SK-N-SH treated with all-trans-retinoic acid at 6 μM for 48 hours (cell line): ENCODE results near the gene TOMM40L.
A peak's percentile ranks its signal among the peaks of the same experiment; 100 is the strongest.
"Not testable (repeated sequence)": the region's sequence is repeated elsewhere in the genome, so short reads cannot be mapped to it uniquely, and the experiment has no call there.

Experiments used
- ATAC-seq: fragments of 200-7000 bp; cut with Tn5 transposase; 3 replicates; pipeline ENCODE4 v1.9.1; 2020; ENCODE audit warnings: mild to moderate bottlenecking, moderate library complexity
- BACH2 ChIP-seq: fragments of 250-450 bp; sonication (Bioruptor Pico); IDR thresholded peaks from 2 replicates; pipeline ENCODE4 v1.9.0; 2021; ENCODE audit warnings: mild to moderate bottlenecking, borderline replicate concordance
- CREB5 ChIP-seq: fragments of 250-450 bp; sonication (Bioruptor Pico); IDR thresholded peaks from 2 replicates; pipeline ENCODE4 v1.5.1; 2020; ENCODE audit warnings: low read depth, mild to moderate bottlenecking, moderate library complexity
- CSRNP3 ChIP-seq: fragments of 250-450 bp; sonication (Bioruptor Pico); IDR thresholded peaks from 2 replicates; pipeline ENCODE4 v1.5.1; 2021; ENCODE audit warnings: mild to moderate bottlenecking, moderate library complexity
- ESRRG ChIP-seq: fragments of 250-450 bp; sonication (Bioruptor Pico); IDR thresholded peaks from 2 replicates; pipeline ENCODE4 v1.6.1; 2021; ENCODE audit warnings: mild to moderate bottlenecking
- GLIS3 ChIP-seq: fragments of 250-450 bp; sonication (Bioruptor Pico); IDR thresholded peaks from 2 replicates; pipeline ENCODE4 v1.5.0; 2020; ENCODE audit warnings: mild to moderate bottlenecking, moderate library complexity
- ISL1 ChIP-seq: fragments of 250-450 bp; sonication (Bioruptor Pico); IDR thresholded peaks from 2 replicates; pipeline ENCODE4 v2.1.2; 2022; ENCODE audit warnings: mild to moderate bottlenecking, moderate library complexity
- OSR1 ChIP-seq: fragments of 250-450 bp; sonication (Bioruptor Pico); IDR thresholded peaks from 2 replicates; pipeline ENCODE4 v1.8.0; 2022; ENCODE audit warnings: moderate library complexity, mild to moderate bottlenecking, inconsistent platforms
- PATZ1 ChIP-seq: fragments of 250-450 bp; sonication (Bioruptor Pico); IDR thresholded peaks from 2 replicates; pipeline ENCODE4 v1.8.0; 2020; ENCODE audit warnings: mild to moderate bottlenecking, moderate library complexity, borderline replicate concordance
- POU6F1 ChIP-seq: fragments of 250-450 bp; sonication (Bioruptor Pico); IDR thresholded peaks from 2 replicates; pipeline ENCODE4 v1.8.0; 2021; ENCODE audit warnings: low read depth, mild to moderate bottlenecking, moderate library complexity, borderline replicate concordance
- PPARA ChIP-seq: fragments of 250-450 bp; sonication (Bioruptor Pico); IDR thresholded peaks from 2 replicates; pipeline ENCODE4 v1.5.0; 2020; ENCODE audit warnings: mild to moderate bottlenecking, borderline replicate concordance
- RARB ChIP-seq: fragments of 250-450 bp; sonication (Bioruptor Pico); IDR thresholded peaks from 2 replicates; pipeline ENCODE4 v1.8.0; 2021; ENCODE audit warnings: mild to moderate bottlenecking, moderate library complexity
- TCF4 ChIP-seq: fragments of 250-450 bp; sonication (Bioruptor Pico); IDR thresholded peaks from 2 replicates; pipeline ENCODE4 v1.8.0; 2021; ENCODE audit warnings: mild to moderate bottlenecking, moderate library complexity, borderline replicate concordance
- TSHZ2 ChIP-seq: fragments of 250-450 bp; sonication (Bioruptor Pico); IDR thresholded peaks from 2 replicates; pipeline ENCODE4 v1.5.0; 2020; ENCODE audit warnings: mild to moderate bottlenecking, moderate library complexity
- ZFP3 ChIP-seq: fragments of 250-450 bp; sonication (Bioruptor Pico); IDR thresholded peaks from 2 replicates; pipeline ENCODE4 v1.5.0; 2020; ENCODE audit warnings: mild to moderate bottlenecking, moderate library complexity
- ZNF565 ChIP-seq: fragments of 450-650 bp; formaldehyde crosslinking; conservative IDR thresholded peaks from 2 replicates; pipeline ENCODE4 v1.5.0; 2020; ENCODE audit warnings: low read depth, mild to moderate bottlenecking, moderate library complexity
- ZNF70 ChIP-seq: fragments of 450-650 bp; formaldehyde crosslinking; IDR thresholded peaks from 2 replicates; pipeline ENCODE4 v1.5.0; 2020; ENCODE audit warnings: mild to moderate bottlenecking, moderate library complexity
- ZNF8 ChIP-seq: fragments of 450-650 bp; formaldehyde crosslinking; IDR thresholded peaks from 2 replicates; pipeline ENCODE4 v1.5.0; 2020; ENCODE audit warnings: mild to moderate bottlenecking, moderate library complexity

TOMM40L gene

GRCh38 chr1:161251579-161251978 is 25.7 kb downstream of the TOMM40L start:
- TF ChIP-seq ZNF8 (CRISPR knock-in tag) = no peak
- no peak for TF ChIP-seq ZNF70
- TF ChIP-seq GLIS3 (CRISPR knock-in tag) = no peak
- no peak for TF ChIP-seq ZFP3 (CRISPR knock-in tag)
- TF ChIP-seq CREB5 (CRISPR knock-in tag) = no peak
- TF ChIP-seq ESRRG (CRISPR knock-in tag) = no peak
- TF ChIP-seq TCF4 (CRISPR knock-in tag) = no peak
- TF ChIP-seq CSRNP3 (CRISPR knock-in tag) = no peak
- no peak for TF ChIP-seq RARB
- TF ChIP-seq ISL1 (CRISPR knock-in tag) = no peak
- no peak for TF ChIP-seq OSR1 (CRISPR knock-in tag)
- TF ChIP-seq POU6F1 (CRISPR knock-in tag) = no peak
- no peak for TF ChIP-seq PPARA
- TF ChIP-seq TSHZ2 (CRISPR knock-in tag) = no peak
- TF ChIP-seq PATZ1 = no peak
- no peak for ATAC-seq

- not testable (repeated sequence) for ATAC-seq
Measured at GRCh38 chr1:161255302-161255701, 29.4 kb downstream of the TOMM40L start.

GRCh38 chr1:161255955-161256520 is 30.2 kb downstream of the TOMM40L start:
- ATAC-seq = not testable (repeated sequence)

GRCh38 chr1:161257109-161257508 is 31.2 kb downstream of the TOMM40L start:
- ATAC-seq = not testable (repeated sequence)

- ATAC-seq = peak; percentile 92
Measured at GRCh38 chr1:161258439-161259344, 32.8 kb downstream of the TOMM40L start, which contains the start of gene PCP4L1. TSS of gene PCP4L1 (plus strand) at chr1:161258745. CDS start at chr1:161258975, 230 bp downstream.

More at GRCh38 chr1:161258439-161259344, 32.8 kb downstream of the TOMM40L start, which contains the start of gene PCP4L1:
- no peak for TF ChIP-seq BACH2
- TF ChIP-seq CSRNP3 (CRISPR knock-in tag) = no peak
- no peak for TF ChIP-seq PPARA
- TF ChIP-seq ZNF565 = no peak
- no peak for TF ChIP-seq ESRRG (CRISPR knock-in tag)
- no peak for TF ChIP-seq OSR1 (CRISPR knock-in tag)
- TF ChIP-seq, all 23 proteins: peak for 0
